ENCODE data around the gene NCBP2L. TPM values are rescaled to one million over a fixed set of nuclear protein-coding genes. Genes with fewer than 3 reads are reported as not detected.

NCBP2L gene
- total and polyA plus RNA-seq, 9 donors: 0.20 to 1.6 (median 0.52) TPM; not detected in 1

- Histone ChIP-seq H3K36me3 (no peaks in the 10 kb centered on the region), H3K27ac (no peak overlapping the region), H3K9me3 (no peaks in the 10 kb centered on the region), H3K4me1 (ENCODE audit: insufficient read depth) (peaks cover 34% of the 10 kb centered on the region), H3K27me3 (no peaks in the 10 kb centered on the region), H3K4me3 (no peak overlapping the region)
- WGBS, 3 donors: 75 to 92% (median 84%) methylated on average over 2 of the region's 2 CpGs
- DNase-seq: no peak
- TF ChIP-seq CTCF (IDR thresholded peaks at IDR 0.05) (no peak), POLR2A (IDR thresholded peaks at IDR 0.05) (no peak)
- intact Hi-C loops (cut with DNase I): no loop called here
Measured at GRCh38 chrX:107744868-107745267, 32.7 kb upstream of the NCBP2L start.

DNA sequence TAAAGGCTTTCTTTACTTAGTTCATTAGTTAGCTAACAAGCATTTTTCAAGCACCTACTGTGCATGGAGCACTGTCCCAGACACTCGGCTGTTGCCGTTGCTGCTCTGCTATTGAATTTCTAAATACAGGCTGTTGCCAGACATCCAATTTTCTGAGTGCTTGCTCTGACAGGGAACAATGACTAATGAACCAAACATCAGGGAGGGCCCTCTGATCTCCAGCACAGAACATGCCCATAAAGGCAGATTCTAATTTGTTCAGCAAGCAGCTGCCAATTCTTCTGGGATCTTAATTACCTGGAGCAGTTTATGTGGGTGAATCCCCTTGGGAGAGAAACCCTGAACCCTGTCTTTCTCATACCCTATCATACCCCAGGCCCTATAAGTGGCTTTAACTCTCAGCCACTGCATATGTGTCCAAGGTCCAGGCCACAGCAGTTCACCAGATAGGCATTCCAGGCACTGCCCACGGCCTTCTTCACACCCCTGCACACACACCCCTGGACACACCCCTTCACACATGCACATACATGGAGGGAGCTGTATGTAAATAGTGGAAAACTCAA, 29.9 kb upstream of the NCBP2L start:
- 23 to 38% (median 24%) methylated on average over 3 of the region's 3 CpGs for WGBS, 3 donors
- H3K4me1 ChIP-seq (ENCODE audit: insufficient read depth): peaks cover 31% of the 10 kb centered on the region
- no peaks in the 10 kb centered on the region for H3K27me3 ChIP-seq
- DNase-seq: peak in 2 of 5 donors; percentile 34 to 44
- H3K9me3 ChIP-seq: no peaks in the 10 kb centered on the region
- peak overlapping the region; percentile 15 to 60 for H3K27ac ChIP-seq
- TF ChIP-seq POLR2A (IDR thresholded peaks at IDR 0.05): no peak
- no peak for TF ChIP-seq EP300 (IDR thresholded peaks at IDR 0.05)
- TF ChIP-seq CTCF (IDR thresholded peaks at IDR 0.05): no peak
- intact Hi-C loops (cut with DNase I): no loop called here
- no peaks in the 10 kb centered on the region for H3K36me3 ChIP-seq
- no peak overlapping the region for H3K4me3 ChIP-seq

DNA sequence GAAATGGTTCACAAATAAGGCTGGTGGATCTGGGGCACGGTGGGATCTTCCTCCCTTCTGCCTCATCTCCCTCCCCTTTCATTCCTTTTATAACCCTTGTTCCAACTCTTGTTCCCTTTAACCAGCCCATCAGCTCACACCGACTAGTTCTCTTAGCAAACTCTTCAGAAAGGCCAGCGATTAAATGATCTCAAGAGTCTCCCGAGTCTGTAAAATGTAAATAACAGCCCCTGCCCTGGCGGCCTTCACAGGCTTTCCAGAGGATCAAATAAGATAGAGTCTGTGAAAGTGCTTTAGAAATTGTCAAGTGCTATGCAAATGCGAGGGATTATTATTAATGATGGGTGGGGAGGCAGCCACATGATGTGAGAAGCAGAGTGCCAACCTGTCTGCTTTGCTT, 29.0 kb upstream of the NCBP2L start:
- no peak for TF ChIP-seq CTCF (IDR thresholded peaks at IDR 0.05)
- no peak for TF ChIP-seq POLR2A (IDR thresholded peaks at IDR 0.05)
- TF ChIP-seq EP300 (IDR thresholded peaks at IDR 0.05): no peak
- intact Hi-C loops (cut with DNase I): no loop called here
- DNase-seq: no peak
- Histone ChIP-seq H3K9me3 (no peaks in the 10 kb centered on the region), H3K27ac (peak overlapping the region; percentile 15 to 60), H3K36me3 (no peaks in the 10 kb centered on the region), H3K4me1 (ENCODE audit: insufficient read depth) (peaks cover 27% of the 10 kb centered on the region), H3K4me3 (no peak overlapping the region), H3K27me3 (no peaks in the 10 kb centered on the region)
- 33 to 39% (median 35%) methylated on average over 6 of the region's 6 CpGs for whole genome bisulfite sequencing, 3 donors

DNA sequence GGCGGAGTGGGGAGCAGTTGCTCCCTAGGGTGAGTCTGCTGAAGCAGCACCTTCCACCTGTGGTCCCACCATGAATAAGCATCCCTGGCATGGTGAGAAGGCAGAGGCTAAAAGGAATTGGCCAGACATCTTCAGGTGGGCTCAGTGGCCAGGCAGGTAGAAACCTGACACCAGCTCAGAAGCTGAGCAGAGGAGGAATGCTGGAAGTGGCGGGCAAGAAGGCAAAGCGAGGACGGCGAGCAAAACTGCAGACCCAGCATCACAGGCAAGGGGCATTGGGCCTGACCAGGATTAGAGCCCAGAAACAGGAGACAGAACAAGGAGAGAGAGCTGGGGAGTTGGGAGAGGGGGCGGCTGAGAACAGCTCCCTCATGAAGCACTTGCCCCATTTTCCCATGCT, 27.3 kb upstream of the NCBP2L start:
- Histone ChIP-seq H3K27me3 (no peaks in the 10 kb centered on the region), H3K4me1 (ENCODE audit: insufficient read depth) (peaks cover 26% of the 10 kb centered on the region), H3K36me3 (no peaks in the 10 kb centered on the region), H3K27ac (peak overlapping the region in 1 of 2 donors; percentile 4), H3K9me3 (no peaks in the 10 kb centered on the region), H3K4me3 (no peak overlapping the region)
- intact Hi-C loops (cut with DNase I): no loop called here
- 85 to 92% (median 86%) methylated on average over 6 of the region's 6 CpGs for WGBS, 3 donors
- no peak for DNase-seq
- no peak for TF ChIP-seq CTCF (IDR thresholded peaks at IDR 0.05)
- TF ChIP-seq POLR2A (IDR thresholded peaks at IDR 0.05): no peak
- TF ChIP-seq EP300 (IDR thresholded peaks at IDR 0.05): no peak

All from ovary (tissue), 9 donors.